Measurements from ENCODE around the gene PPP6R2. TPM values are rescaled to one million over a fixed set of nuclear protein-coding genes. Genes with fewer than 3 reads are reported as not detected.

The PPP6R2 gene
- total RNA-seq, 1 experiment from 2014 or later = 49.2 TPM

DNA sequence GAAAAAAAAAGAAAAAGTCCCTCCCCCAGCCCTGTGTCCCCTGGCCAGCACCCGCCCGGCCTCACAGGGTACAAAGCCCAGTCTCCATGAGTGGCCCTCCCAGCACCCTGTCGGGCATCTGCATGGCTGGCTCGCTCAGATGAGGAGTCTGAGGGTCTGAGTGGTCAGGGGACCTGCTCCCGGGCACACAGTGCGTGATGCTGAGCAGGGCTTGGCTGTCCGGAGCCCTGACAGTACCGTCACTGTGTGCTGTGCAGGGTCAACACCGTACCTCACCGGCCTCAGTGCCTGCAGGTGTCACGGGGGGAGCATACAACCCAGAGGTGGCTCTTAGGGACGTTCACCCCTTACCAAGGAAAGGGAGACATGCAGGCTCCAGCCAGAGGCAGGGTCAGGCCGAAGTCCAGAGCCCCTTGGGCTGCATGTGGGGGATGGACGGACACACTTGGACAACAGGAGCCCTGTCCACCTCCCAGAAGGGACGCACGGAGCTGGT, 32.1 kb upstream of the PPP6R2 start:
- no peaks in the 10 kb centered on the region for H3K9me3 ChIP-seq (ENCODE audit: insufficient read depth, low read depth)
- H3K9me2 ChIP-seq (ENCODE audit: insufficient read depth) = no peaks in the 10 kb centered on the region
- H4K20me1 ChIP-seq (ENCODE audit: insufficient read depth) = no peaks in the 10 kb centered on the region
- H3K36me3 ChIP-seq (ENCODE audit: low read depth) = no peaks in the 10 kb centered on the region
- CTCF ChIA-PET = no interaction called here
- TF ChIP-seq CTCF (conservative IDR thresholded peaks at IDR 0.05) = no peak
- TF ChIP-seq EZH2 (IDR thresholded peaks at IDR 0.05; ENCODE audit: low read depth) = no peak
- no peak overlapping the region for H2AFZ ChIP-seq
- H3K79me2 ChIP-seq (ENCODE audit: low read depth) = peaks cover 12% of the 10 kb centered on the region
- no peak overlapping the region for H3K27ac ChIP-seq
- no TSS peak for BruUV-seq (replicated peaks)
- DNase-seq = no peak
- peaks cover 27% of the 10 kb centered on the region; the same call in 1 of the 2 replicates for H3F3A ChIP-seq (ENCODE audit: insufficient read depth, low read depth)
- H3K4me2 ChIP-seq = no peak overlapping the region
- peaks cover 13% of the 10 kb centered on the region for H3K4me1 ChIP-seq (replicated peaks; ENCODE audit: insufficient read depth)
- no peaks in the 10 kb centered on the region for H3K27me3 ChIP-seq (ENCODE audit: insufficient read depth, low read depth)
- no peak overlapping the region for H3K4me3 ChIP-seq
- intact Hi-C loops (cut with micrococcal nuclease; ENCODE audit: unreplicated experiment) = no loop called here
- POLR2A ChIA-PET (ENCODE audit: unreplicated experiment) = no interaction called here

DNA sequence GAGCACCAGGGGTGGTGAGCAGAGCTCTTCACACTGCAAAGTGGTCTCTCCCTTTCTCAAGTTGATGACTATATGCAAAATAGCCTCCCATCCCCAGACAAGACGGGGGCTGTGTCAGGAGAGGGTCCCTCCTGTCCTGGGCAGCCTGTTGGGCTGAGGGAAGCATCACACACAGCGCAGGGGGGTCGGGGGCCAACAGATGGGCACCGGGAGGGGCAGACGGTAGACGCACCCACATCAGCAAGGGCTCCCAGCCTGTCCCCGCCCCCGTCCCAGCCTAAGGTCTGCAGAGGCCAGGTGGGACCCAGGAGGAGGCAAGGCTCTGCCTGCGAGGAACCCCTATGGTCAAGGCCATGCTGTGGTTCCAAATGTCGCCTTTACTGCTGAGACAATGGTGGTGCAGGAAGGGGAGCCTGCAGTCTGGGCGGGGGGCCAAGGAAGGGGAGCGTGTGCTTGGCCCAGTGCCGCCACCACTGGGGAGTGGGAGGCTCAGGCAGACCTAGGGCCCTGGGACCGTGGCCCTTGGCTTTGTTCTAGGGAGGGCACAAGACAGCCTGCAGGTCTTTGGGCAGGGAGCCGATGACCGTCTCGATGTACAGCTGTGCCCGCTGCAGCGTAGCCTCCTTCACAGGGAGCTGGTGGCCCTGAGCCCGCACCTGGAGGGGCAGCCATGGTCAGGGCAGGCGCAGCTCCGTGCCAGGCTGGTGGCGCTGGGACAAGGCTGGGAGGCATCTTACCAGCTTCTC, 31.3 kb upstream of the PPP6R2 start:
- H3K9me3 ChIP-seq (ENCODE audit: insufficient read depth, low read depth) = no peaks in the 10 kb centered on the region
- H3K4me3 ChIP-seq = no peak overlapping the region
- H3K4me2 ChIP-seq = no peak overlapping the region
- intact Hi-C loops (cut with micrococcal nuclease; ENCODE audit: unreplicated experiment) = no loop called here
- H3K9me2 ChIP-seq (ENCODE audit: insufficient read depth) = no peaks in the 10 kb centered on the region
- CTCF ChIA-PET = no interaction called here
- H2AFZ ChIP-seq = no peak overlapping the region
- POLR2A ChIA-PET (ENCODE audit: unreplicated experiment) = no interaction called here
- H3K27ac ChIP-seq = no peak overlapping the region
- H3K4me1 ChIP-seq (replicated peaks; ENCODE audit: insufficient read depth) = peaks cover 13% of the 10 kb centered on the region
- no peaks in the 10 kb centered on the region for H4K20me1 ChIP-seq (ENCODE audit: insufficient read depth)
- BruUV-seq (replicated peaks) = no TSS peak
- TF ChIP-seq CTCF (conservative IDR thresholded peaks at IDR 0.05) (no peak), EZH2 (IDR thresholded peaks at IDR 0.05; ENCODE audit: low read depth) (no peak)
- no peaks in the 10 kb centered on the region for H3K36me3 ChIP-seq (ENCODE audit: low read depth)
- DNase-seq = no peak
- H3K27me3 ChIP-seq (ENCODE audit: insufficient read depth, low read depth) = no peaks in the 10 kb centered on the region
- H3F3A ChIP-seq (ENCODE audit: insufficient read depth, low read depth) = peaks cover 29% of the 10 kb centered on the region; the same call in 1 of the 2 replicates
- peaks cover 4% of the 10 kb centered on the region for H3K79me2 ChIP-seq (ENCODE audit: low read depth)

- no TSS peak for BruUV-seq (replicated peaks)
- Histone ChIP-seq H3K27ac (no peak overlapping the region), H3K4me3 (no peak overlapping the region), H4K20me1 (ENCODE audit: insufficient read depth) (no peaks in the 10 kb centered on the region), H3K36me3 (ENCODE audit: low read depth) (no peaks in the 10 kb centered on the region), H3K9me3 (ENCODE audit: insufficient read depth, low read depth) (no peaks in the 10 kb centered on the region), H3K4me2 (no peak overlapping the region), H2AFZ (no peak overlapping the region), H3K4me1 (replicated peaks; ENCODE audit: insufficient read depth) (peaks cover 17% of the 10 kb centered on the region), H3K79me2 (ENCODE audit: low read depth) (no peaks in the 10 kb centered on the region), H3F3A (ENCODE audit: insufficient read depth, low read depth) (peaks cover 31% of the 10 kb centered on the region; the same call in 1 of the 2 replicates), H3K27me3 (ENCODE audit: insufficient read depth, low read depth) (no peaks in the 10 kb centered on the region), H3K9me2 (ENCODE audit: insufficient read depth) (no peaks in the 10 kb centered on the region)
- intact Hi-C loops (cut with micrococcal nuclease; ENCODE audit: unreplicated experiment) = no loop called here
- POLR2A ChIA-PET (ENCODE audit: unreplicated experiment) = no interaction called here
- TF ChIP-seq CTCF (conservative IDR thresholded peaks at IDR 0.05) (no peak), EZH2 (IDR thresholded peaks at IDR 0.05; ENCODE audit: low read depth) (no peak)
- no peak for DNase-seq
- CTCF ChIA-PET = no interaction called here
Observed at GRCh38 chr22:50312371-50312770, 30.8 kb upstream of the PPP6R2 start.
